ENCODE data around the gene CDC14B.

Gene CDC14B

GRCh38 chr9:96523374-96523773, 96.3 kb downstream of the CDC14B start:
- no peak overlapping the region for H3K27ac ChIP-seq
- TF ChIP-seq CTCF (conservative IDR thresholded peaks at IDR 0.05) = no peak

GRCh38 chr9:96522366-96522765, 97.3 kb downstream of the CDC14B start:
- no peak for TF ChIP-seq CTCF (conservative IDR thresholded peaks at IDR 0.05)
- no peak overlapping the region for H3K27ac ChIP-seq

DNA sequence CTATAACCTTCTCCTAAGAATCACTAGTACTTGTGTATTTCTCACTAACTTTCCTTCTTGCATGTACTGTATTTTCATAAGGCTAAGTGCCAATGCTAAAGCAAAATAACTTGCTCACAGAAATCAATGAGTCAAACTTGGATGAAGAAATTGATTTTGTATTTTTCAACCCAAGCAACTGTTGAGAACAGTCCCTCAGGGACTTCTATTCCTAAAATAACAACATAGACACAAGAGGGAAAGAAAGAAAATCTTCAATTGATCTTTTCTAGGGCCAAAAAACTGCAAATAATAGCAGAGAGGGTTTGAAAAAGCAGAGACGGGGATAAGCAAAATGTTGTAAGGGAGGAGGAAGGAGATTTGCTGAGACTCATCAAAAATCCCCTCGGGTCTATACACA, 99.9 kb downstream of the CDC14B start:
- H3K27ac ChIP-seq = no peak overlapping the region
- TF ChIP-seq CTCF (conservative IDR thresholded peaks at IDR 0.05) = no peak

- TF ChIP-seq CTCF (conservative IDR thresholded peaks at IDR 0.05) = no peak
- no peak overlapping the region for H3K27ac ChIP-seq
Observed at GRCh38 chr9:96519095-96519494, 100.5 kb downstream of the CDC14B start.

GRCh38 chr9:96515621-96516470, 103.8 kb downstream of the CDC14B start:
- TF ChIP-seq CTCF (conservative IDR thresholded peaks at IDR 0.05) = no peak
- H3K27ac ChIP-seq = no peak overlapping the region

DNA sequence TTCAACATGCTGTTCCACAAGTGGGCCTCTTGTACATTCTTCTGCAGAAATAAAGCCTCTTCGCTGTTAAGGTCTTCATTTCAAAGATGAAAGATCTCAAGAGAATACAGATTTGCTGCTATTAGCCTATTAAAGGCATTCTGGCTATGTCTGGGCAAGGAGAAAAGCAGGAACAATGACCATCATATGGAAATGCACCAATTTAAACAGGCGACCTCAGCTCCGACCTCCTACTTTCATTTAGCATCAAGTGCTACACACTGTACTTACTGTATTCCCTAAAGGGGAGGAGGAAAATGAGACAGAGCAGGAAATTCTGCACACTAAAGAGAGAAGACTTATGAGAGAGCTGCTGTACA, 104.9 kb downstream of the CDC14B start:
- no peak for TF ChIP-seq CTCF (conservative IDR thresholded peaks at IDR 0.05)
- H3K27ac ChIP-seq = no peak overlapping the region

DNA sequence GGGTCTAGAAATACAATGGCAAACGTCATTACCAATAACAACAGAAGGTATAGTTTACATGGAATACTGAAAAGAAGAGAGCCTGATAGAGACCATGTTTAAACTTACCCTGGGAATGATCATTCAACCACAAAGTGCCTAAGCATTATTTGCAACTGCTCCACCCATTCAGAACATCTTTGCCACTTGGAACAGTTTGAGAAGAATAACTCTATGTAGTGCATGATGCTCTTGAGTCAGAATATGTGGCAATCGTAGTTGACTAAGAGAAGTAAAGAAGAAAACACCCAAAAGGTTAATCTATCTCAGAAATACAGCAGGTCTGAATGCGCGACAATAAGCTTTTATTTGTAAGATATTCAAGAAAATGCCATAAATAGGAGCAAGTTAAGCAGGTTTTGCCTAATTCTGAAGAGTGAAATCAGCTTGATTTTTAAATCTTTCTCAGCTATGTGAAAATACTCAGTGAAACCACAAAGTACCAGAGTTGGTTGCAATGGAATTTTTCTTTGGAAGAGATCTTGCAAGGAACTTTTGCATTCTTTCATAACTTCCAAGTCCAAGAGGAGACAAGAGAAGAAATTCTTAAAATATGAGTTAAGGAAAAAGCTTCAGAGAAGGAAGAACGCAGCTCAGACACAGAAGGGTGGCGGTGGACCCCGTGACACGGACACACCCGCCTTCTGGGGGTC, 105.4 kb downstream of the CDC14B start:
- H3K27ac ChIP-seq = no peak overlapping the region
- no peak for TF ChIP-seq CTCF (conservative IDR thresholded peaks at IDR 0.05)
